Endothelial cell of umbilical vein (primary cell): ENCODE results near the gene SLC35F2. TPM values are rescaled to one million over a fixed set of nuclear protein-coding genes. Genes with fewer than 3 reads are reported as not detected.
A peak's percentile ranks its signal among the peaks of the same experiment; 100 is the strongest.

Experiments used
- BruUV-seq: library from RNA; stranded (reverse); fragments of 400-500 nt; replicated peaks from 2 replicates; lab custom pipeline; 2021; lab: Mats Ljungman, UMichigan
- CTCF ChIA-PET: fragments of 300-600, 350-600 bp; sonication (Branson Sonifier 250); formaldehyde crosslinking; loops from one replicate; lab custom pipeline; 2021; ENCODE audit warnings: antibody characterized with exemption, inconsistent platforms; lab: Charles Lee
- POLR2A ChIA-PET: fragments of 300-600, 350-600 bp; sonication (Branson Sonifier 250); formaldehyde crosslinking; loops from one replicate; lab custom pipeline; 2021; ENCODE audit warnings: antibody characterized with exemption, inconsistent platforms; lab: Charles Lee
- DNase-seq: peaks from one replicate; pipeline ENCODE4 v3.0.0-alpha.2; 2011; ENCODE audit warnings: low read depth, low spot score
- FAIRE-seq: peaks from 2 replicates; lab custom pipeline; 2011; peaks lifted over from hg19 to GRCh38; lab: Jason Lieb, UNC
- H2AFZ ChIP-seq: 2 replicates; pipeline ENCODE4 v1.6.0; 2012; ENCODE audit warnings: low read depth, low read length, control low read depth, inconsistent platforms
- H3K27ac ChIP-seq: 2 replicates; pipeline ENCODE4 v1.5.1; 2011; ENCODE audit warnings: low read depth, mild to moderate bottlenecking, control low read depth, low read length, moderate library complexity; ENCODE audit not compliant: insufficient read depth
- H3K27me3 ChIP-seq, 2 experiments: 2 replicates each; pipeline versions ENCODE4 v1.6.0 to v1.6.1; 2011; ENCODE audit warnings: low read length in 2 of 2, mixed read lengths in 1 of 2; ENCODE audit not compliant: control insufficient read depth in 2 of 2, insufficient read depth in 2 of 2
- H3K36me3 ChIP-seq, 2 experiments: 2 replicates in 1 of 2; 3 replicates in 1 of 2; pipeline ENCODE4 v1.5.1; 2011; ENCODE audit warnings: low read length in 2 of 2, mild to moderate bottlenecking in 1 of 2, moderate library complexity in 1 of 2; ENCODE audit not compliant: control insufficient read depth in 2 of 2, insufficient read depth in 2 of 2; ENCODE audit errors: extremely low read depth in 1 of 2
- H3K4me1 ChIP-seq: 3 replicates; pipeline ENCODE4 v1.5.1; 2011; ENCODE audit warnings: mild to moderate bottlenecking, low read length; ENCODE audit not compliant: control insufficient read depth, insufficient read depth; ENCODE audit errors: extremely low read depth
- H3K4me2 ChIP-seq: 2 replicates; pipeline ENCODE4 v1.6.1; 2011; ENCODE audit warnings: low read length, control low read depth, mixed read lengths; ENCODE audit not compliant: insufficient read depth
- H3K4me3 ChIP-seq, 3 experiments: fragments of 200-600 bp in 1 of 3; sonication (generic), shearing (Covaris generic) in 1 of 3; replicated peaks in 1 of 3; 2 replicates each; pipeline ENCODE4 v1.5.1; 2011 to 2016; ENCODE audit warnings: control low read depth in 3 of 3, low read length in 3 of 3, mild to moderate bottlenecking in 2 of 3, inconsistent platforms in 1 of 3, low read depth in 1 of 3, moderate library complexity in 1 of 3; ENCODE audit not compliant: insufficient read depth in 1 of 3
- H3K79me2 ChIP-seq: 2 replicates; pipeline ENCODE4 v1.6.0; 2012; ENCODE audit warnings: low read length, inconsistent platforms; ENCODE audit not compliant: control insufficient read depth, insufficient read depth
- H3K9ac ChIP-seq: replicated peaks from 2 replicates; pipeline ENCODE3; 2011; ENCODE audit warnings: low read length, control low read depth; ENCODE audit not compliant: insufficient read depth; ENCODE audit errors: extremely low read depth
- H3K9me1 ChIP-seq: replicated peaks from 3 replicates; pipeline ENCODE4 v1.6.0; 2011; ENCODE audit warnings: mild to moderate bottlenecking, low read length; ENCODE audit not compliant: control insufficient read depth, insufficient read depth; ENCODE audit errors: extremely low read depth
- H3K9me3 ChIP-seq: replicated peaks from 2 replicates; pipeline ENCODE4 v1.5.1; 2012; ENCODE audit warnings: low read length, inconsistent platforms; ENCODE audit not compliant: control insufficient read depth, insufficient read depth
- H4K20me1 ChIP-seq: replicated peaks from 2 replicates; pipeline ENCODE3; 2011; ENCODE audit warnings: mild to moderate bottlenecking, low read length; ENCODE audit not compliant: control insufficient read depth, insufficient read depth; ENCODE audit errors: extremely low read depth
- EZH2 ChIP-seq: IDR thresholded peaks from 2 replicates; pipeline ENCODE4 v1.6.1; 2012; ENCODE audit warnings: borderline replicate concordance, low read depth, mild to moderate bottlenecking, moderate library complexity, low read length, inconsistent platforms; ENCODE audit not compliant: severe bottlenecking
- FOS ChIP-seq: IDR thresholded peaks from 2 replicates; pipeline ENCODE4 v1.6.1; 2011; ENCODE audit warnings: mild to moderate bottlenecking, low read length, moderate library complexity, borderline replicate concordance; ENCODE audit not compliant: insufficient read depth
- GATA2 ChIP-seq: IDR thresholded peaks from 2 replicates; pipeline ENCODE4 v1.7.0; 2011; ENCODE audit warnings: low read depth, mild to moderate bottlenecking, moderate library complexity, mixed read lengths, low read length; ENCODE audit not compliant: insufficient read length, insufficient read depth
- JUN ChIP-seq: IDR thresholded peaks from 2 replicates; pipeline ENCODE4 v1.6.1; 2011; ENCODE audit warnings: borderline replicate concordance, low read depth; ENCODE audit not compliant: insufficient read length, insufficient read depth
- MYC ChIP-seq: IDR thresholded peaks from one replicate; pipeline ENCODE4 v1.6.1; 2011; ENCODE audit warnings: mild to moderate bottlenecking, low read depth, low read length
- POLR2A ChIP-seq: IDR thresholded peaks from 2 replicates; pipeline ENCODE4 v1.6.1; 2012; ENCODE audit warnings: low read depth, mild to moderate bottlenecking, control low read depth, low read length
- POLR2AphosphoS5 ChIP-seq: IDR thresholded peaks from 2 replicates; pipeline ENCODE4 v1.6.1; 2012; ENCODE audit warnings: low read depth, mild to moderate bottlenecking, control low read depth, low read length, moderate library complexity; ENCODE audit not compliant: insufficient read depth
- dilution Hi-C: fragments of 300-500 bp; cut with MboI; formaldehyde crosslinking; loops from one replicate; pipeline ENCODE4 v1.15.0; 2019; ENCODE audit warnings: low sequenced_read_pairs; ENCODE audit not compliant: extremely low pct_ligation_motif_present
- intact Hi-C: fragments of 100-400 bp; cut with micrococcal nuclease; formaldehyde crosslinking; loops from one replicate; pipeline ENCODE4 v1.10.0; 2022
- polyA plus RNA-seq, 4 experiments: library from polyadenylated mRNA; depleted of rRNA in 3 of 4; stranded (reverse) in 3 of 4; unstranded in 1 of 4; fragments of >200 nt; gene quantifications; 2 replicates each; pipeline versions ENCODE4 v1.2.1 to v1.2.3, GENCODE V29; 2011 to 2012; ENCODE audit warnings: missing spikeins in 1 of 4
- total RNA-seq: library from RNA; stranded (reverse); gene quantifications from 2 replicates; pipeline ENCODE4 v1.2.3, GENCODE V29; 2021
- TF ChIP-seq, protein P1 (sequence below), 2 donors: IDR thresholded peaks; 1 replicate in 1 of 2; 2 replicates in 1 of 2; pipeline ENCODE4 v1.5.1; 2011; ENCODE audit warnings: low read length in 2 of 2, mild to moderate bottlenecking in 2 of 2, moderate library complexity in 2 of 2, control low read depth in 1 of 2, inconsistent platforms in 1 of 2, low read depth in 1 of 2; ENCODE audit not compliant: insufficient read depth in 1 of 2; ENCODE audit errors: extremely low read depth in 1 of 2
- TF ChIP-seq, protein P2 (sequence below): IDR thresholded peaks from 2 replicates; pipeline ENCODE4 v1.6.1; 2011; ENCODE audit not compliant: insufficient read depth, insufficient read length

SLC35F2 gene
- total and polyA plus RNA-seq, 2 donors (not counting 3 experiments of a cell fraction or from before 2014, with no cell fraction given), result 41.0 to 59.7 TPM

DNA sequence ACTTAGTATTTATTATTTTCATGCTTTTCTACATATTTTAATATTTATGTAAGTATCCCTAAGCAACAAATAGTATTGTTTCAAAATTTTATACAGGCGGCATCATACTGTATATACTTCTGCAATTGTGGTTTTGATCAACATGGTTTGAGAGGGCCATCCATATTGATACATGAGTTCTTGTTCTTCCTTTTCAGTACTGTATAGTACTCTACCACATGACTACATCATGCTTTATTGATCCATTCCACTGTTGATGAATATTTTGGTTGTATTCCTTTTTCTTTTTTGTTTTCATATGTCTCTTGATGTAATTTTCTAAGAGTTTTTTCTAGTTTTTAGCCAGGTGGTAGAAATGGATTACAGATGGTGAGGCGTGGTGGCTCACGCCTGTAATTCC is 40.1 kb downstream of the SLC35F2 start:
- no peaks in the 10 kb centered on the region for H3K9me1 ChIP-seq
- BruUV-seq, result no TSS peak
- dilution Hi-C loops (no loop called here), intact Hi-C loops (no loop called here)
- ChIA-PET POLR2A (no interaction called here), CTCF (interaction anchor here (1.5 kb wide), 1 partner anchor 19 kb away, joined by 6 read pairs; no protein-coding TSS in a partner anchor)
- H3K9ac ChIP-seq, result no peak overlapping the region
- no peaks in the 10 kb centered on the region for H4K20me1 ChIP-seq
- H3K9me3 ChIP-seq, result no peaks in the 10 kb centered on the region
- H3K79me2 ChIP-seq, result peaks cover 83% of the 10 kb centered on the region
- H2AFZ ChIP-seq, result no peak overlapping the region
- peak overlapping the region; percentile 99 for H3K27ac ChIP-seq
- H3K27me3 ChIP-seq, result no peaks in the 10 kb centered on the region
- no peak overlapping the region for H3K4me3 ChIP-seq
- no peak overlapping the region for H3K4me2 ChIP-seq
- H3K4me1 ChIP-seq, result peaks cover 49% of the 10 kb centered on the region
- no peak for TF ChIP-seq GATA2
- DNase-seq, result no peak
- FAIRE-seq, result no peak
- peaks cover 0 to under 1% of the 10 kb centered on the region in 2 experiments for H3K36me3 ChIP-seq

DNA sequence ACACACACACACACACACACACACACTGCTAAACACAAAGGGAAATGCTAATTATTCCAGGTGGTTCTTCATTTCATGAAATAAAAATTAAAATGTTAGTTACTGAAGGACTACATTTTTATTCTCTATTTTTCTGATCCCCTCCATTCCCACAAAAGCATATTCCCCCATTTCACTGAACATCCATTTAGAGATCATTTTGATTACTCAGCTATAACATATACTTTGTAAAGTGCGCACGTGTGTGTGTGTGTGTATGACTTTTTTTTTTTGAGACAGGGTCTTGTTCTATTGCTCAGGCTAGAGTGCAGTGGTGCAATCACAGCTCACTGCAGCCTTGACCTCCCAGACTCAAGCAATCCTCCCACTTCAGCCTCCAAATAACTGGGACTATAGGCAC is 42.6 kb downstream of the SLC35F2 start:
- H3K27me3 ChIP-seq, result no peaks in the 10 kb centered on the region
- TF ChIP-seq EZH2, result no peak
- no peak for TF ChIP-seq FOS
- no peak for TF ChIP-seq GATA2
- TF ChIP-seq, protein P1, sequence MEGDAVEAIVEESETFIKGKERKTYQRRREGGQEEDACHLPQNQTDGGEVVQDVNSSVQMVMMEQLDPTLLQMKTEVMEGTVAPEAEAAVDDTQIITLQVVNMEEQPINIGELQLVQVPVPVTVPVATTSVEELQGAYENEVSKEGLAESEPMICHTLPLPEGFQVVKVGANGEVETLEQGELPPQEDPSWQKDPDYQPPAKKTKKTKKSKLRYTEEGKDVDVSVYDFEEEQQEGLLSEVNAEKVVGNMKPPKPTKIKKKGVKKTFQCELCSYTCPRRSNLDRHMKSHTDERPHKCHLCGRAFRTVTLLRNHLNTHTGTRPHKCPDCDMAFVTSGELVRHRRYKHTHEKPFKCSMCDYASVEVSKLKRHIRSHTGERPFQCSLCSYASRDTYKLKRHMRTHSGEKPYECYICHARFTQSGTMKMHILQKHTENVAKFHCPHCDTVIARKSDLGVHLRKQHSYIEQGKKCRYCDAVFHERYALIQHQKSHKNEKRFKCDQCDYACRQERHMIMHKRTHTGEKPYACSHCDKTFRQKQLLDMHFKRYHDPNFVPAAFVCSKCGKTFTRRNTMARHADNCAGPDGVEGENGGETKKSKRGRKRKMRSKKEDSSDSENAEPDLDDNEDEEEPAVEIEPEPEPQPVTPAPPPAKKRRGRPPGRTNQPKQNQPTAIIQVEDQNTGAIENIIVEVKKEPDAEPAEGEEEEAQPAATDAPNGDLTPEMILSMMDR (IDR thresholded peaks at IDR 0.05; ENCODE audit: extremely low read depth in 1 of 2, insufficient read depth in 1 of 2, low read depth in 1 of 2, low read length in 2 of 2), result no peak
- TF ChIP-seq, protein P2, sequence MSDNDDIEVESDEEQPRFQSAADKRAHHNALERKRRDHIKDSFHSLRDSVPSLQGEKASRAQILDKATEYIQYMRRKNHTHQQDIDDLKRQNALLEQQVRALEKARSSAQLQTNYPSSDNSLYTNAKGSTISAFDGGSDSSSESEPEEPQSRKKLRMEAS, result no peak
- TF ChIP-seq POLR2A, result no peak
- no peak for TF ChIP-seq MYC
- TF ChIP-seq POLR2AphosphoS5, result no peak
- no peak for TF ChIP-seq JUN
- POLR2A ChIA-PET, result interaction anchor here (0.6 kb wide), 1 partner anchor 53 kb away, joined by 3 read pairs; no protein-coding TSS in a partner anchor
- peaks cover 80% of the 10 kb centered on the region for H3K79me2 ChIP-seq
- no peak overlapping the region for H3K27ac ChIP-seq
- H3K4me1 ChIP-seq, result peaks cover 24% of the 10 kb centered on the region
- CTCF ChIA-PET, result no interaction called here
- H3K9me3 ChIP-seq, result no peaks in the 10 kb centered on the region
- no TSS peak for BruUV-seq
- intact Hi-C loops, result no loop called here
- no peak overlapping the region for H3K9ac ChIP-seq
- no peak overlapping the region for H2AFZ ChIP-seq
- dilution Hi-C loops, result no loop called here
- H3K4me3 ChIP-seq, result no peak overlapping the region
- H3K9me1 ChIP-seq, result no peaks in the 10 kb centered on the region
- no peaks in the 10 kb centered on the region for H4K20me1 ChIP-seq
- no peak for FAIRE-seq
- H3K4me2 ChIP-seq, result no peak overlapping the region
- peaks cover 3 to 4% of the 10 kb centered on the region in 2 experiments for H3K36me3 ChIP-seq
- DNase-seq, result no peak
